Neural cell (in vitro differentiated cells): ENCODE measurements around the gene KLF13. TPM values are rescaled to one million over a fixed set of nuclear protein-coding genes. Genes with fewer than 3 reads are reported as not detected.

ENCODE experiments used
- H2AFZ ChIP-seq: fragments of 200-600, 300-800 bp; sonication (generic), shearing (Covaris generic); 2 replicates; pipeline ENCODE4 v1.6.0; 2014; ENCODE audit warnings: low read depth, mild to moderate bottlenecking, antibody characterized with exemption, low read length, moderate library complexity
- H3F3A ChIP-seq: fragments of 200-600 bp; shearing (Covaris generic); 2 replicates; pipeline ENCODE4 v1.6.1; 2016; ENCODE audit warnings: mild to moderate bottlenecking, moderate library complexity, mixed read lengths, antibody characterized with exemption, low read length; ENCODE audit not compliant: insufficient read depth, poor library complexity, severe bottlenecking
- H3K27ac ChIP-seq: fragments of 200-600, 300-800 bp; sonication (generic), shearing (Covaris generic); 2 replicates; pipeline ENCODE4 v1.5.1; 2014; ENCODE audit warnings: mild to moderate bottlenecking, low read length, moderate library complexity
- H3K27me3 ChIP-seq: fragments of 300-800, 200-600 bp; sonication (generic), shearing (Covaris generic); 2 replicates; pipeline ENCODE4 v1.6.0; 2014; ENCODE audit warnings: mild to moderate bottlenecking, low read depth, low read length, moderate library complexity; ENCODE audit not compliant: insufficient read depth
- H3K36me3 ChIP-seq: fragments of 300-800, 200-600 bp; sonication (generic), shearing (Covaris generic); 2 replicates; pipeline ENCODE4 v1.5.1; 2014; ENCODE audit warnings: mild to moderate bottlenecking, antibody characterized with exemption, low read length, moderate library complexity; ENCODE audit not compliant: insufficient read depth
- H3K4me2 ChIP-seq: fragments of 300-800, 200-600 bp; sonication (generic), shearing (Covaris generic); 2 replicates; pipeline ENCODE4 v1.6.0; 2014; ENCODE audit warnings: mild to moderate bottlenecking, low read length
- H3K4me3 ChIP-seq: fragments of 300-800, 200-600 bp; sonication (generic), shearing (Covaris generic); 2 replicates; pipeline ENCODE4 v1.5.1; 2014; ENCODE audit warnings: mild to moderate bottlenecking, low read length, moderate library complexity
- H3K79me2 ChIP-seq: fragments of 200-600 bp; shearing (Covaris generic); replicated peaks from 2 replicates; pipeline ENCODE4 v1.6.0; 2014; ENCODE audit warnings: mild to moderate bottlenecking, low read length, moderate library complexity; ENCODE audit not compliant: insufficient read depth
- H3K9ac ChIP-seq: fragments of 300-800, 200-600 bp; sonication (generic), shearing (Covaris generic); 2 replicates; pipeline ENCODE4 v1.6.1; 2016; ENCODE audit warnings: mild to moderate bottlenecking, low read length, mixed read lengths
- H3K9me2 ChIP-seq: fragments of 200-600 bp; shearing (Covaris generic); 2 replicates; pipeline ENCODE4 v1.6.1; 2016; ENCODE audit warnings: mild to moderate bottlenecking, low read length, mixed read lengths; ENCODE audit not compliant: insufficient read depth
- H3K9me3 ChIP-seq: fragments of 200-600, 300-800 bp; sonication (generic), shearing (Covaris generic); 2 replicates; pipeline ENCODE4 v1.6.1; 2016; ENCODE audit warnings: mild to moderate bottlenecking, mixed run types, low read length, moderate library complexity, mixed read lengths
- H4K20me1 ChIP-seq: fragments of 200-600 bp; shearing (Covaris generic); 2 replicates; pipeline ENCODE4 v1.6.1; 2016; ENCODE audit warnings: mild to moderate bottlenecking, mixed run types; ENCODE audit not compliant: insufficient read depth
- EP300 ChIP-seq: fragments of 450-650 bp; conservative IDR thresholded peaks from 2 replicates; pipeline ENCODE4 v1.6.1; 2014; ENCODE audit warnings: antibody characterized with exemption, mild to moderate bottlenecking, moderate library complexity; ENCODE audit not compliant: poor library complexity, severe bottlenecking
- EZH2 ChIP-seq: fragments of 200-600, 300-800 bp; shearing (Covaris generic), sonication (generic); IDR thresholded peaks from 2 replicates; pipeline ENCODE4 v1.6.1; 2014; ENCODE audit warnings: antibody characterized with exemption, low read length, borderline replicate concordance, mild to moderate bottlenecking; ENCODE audit not compliant: insufficient read depth, poor library complexity, severe bottlenecking
- MXI1 ChIP-seq: fragments of 450-650 bp; conservative IDR thresholded peaks from 2 replicates; pipeline ENCODE4 v1.6.1; 2014; ENCODE audit warnings: antibody characterized with exemption, mild to moderate bottlenecking; ENCODE audit not compliant: poor library complexity, severe bottlenecking
- POLR2AphosphoS5 ChIP-seq: IDR thresholded peaks from 2 replicates; pipeline ENCODE4 v1.6.1; 2012
- RAD21 ChIP-seq: fragments of 450-650 bp; conservative IDR thresholded peaks from 2 replicates; pipeline ENCODE4 v1.6.1; 2014; ENCODE audit warnings: antibody characterized with exemption, mild to moderate bottlenecking, moderate library complexity
- SMC3 ChIP-seq: fragments of 450-650 bp; conservative IDR thresholded peaks from 2 replicates; pipeline ENCODE4 v1.6.1; 2014; ENCODE audit warnings: antibody characterized with exemption, mild to moderate bottlenecking, moderate library complexity; ENCODE audit not compliant: poor library complexity
- TAF1 ChIP-seq: IDR thresholded peaks from 2 replicates; pipeline ENCODE4 v1.6.1; 2012; ENCODE audit warnings: low read depth
- polyA plus RNA-seq: library from polyadenylated mRNA; depleted of rRNA; stranded (reverse); fragments of >200 nt; gene quantifications from 2 replicates; pipeline ENCODE4 v1.2.3, GENCODE V29; 2014
- TF ChIP-seq, protein P1 (sequence below): fragments of 450-650 bp; IDR thresholded peaks from 2 replicates; pipeline ENCODE4 v1.5.1; 2014; ENCODE audit warnings: antibody characterized with exemption, mild to moderate bottlenecking, moderate library complexity; ENCODE audit not compliant: poor library complexity, severe bottlenecking
- TF ChIP-seq, protein P2 (sequence below): IDR thresholded peaks from 2 replicates; pipeline ENCODE4 v1.6.1; 2012; ENCODE audit warnings: borderline replicate concordance

Gene KLF13
- polyA plus RNA-seq, 1 donor from 2014 or later, result 17.0 TPM

DNA sequence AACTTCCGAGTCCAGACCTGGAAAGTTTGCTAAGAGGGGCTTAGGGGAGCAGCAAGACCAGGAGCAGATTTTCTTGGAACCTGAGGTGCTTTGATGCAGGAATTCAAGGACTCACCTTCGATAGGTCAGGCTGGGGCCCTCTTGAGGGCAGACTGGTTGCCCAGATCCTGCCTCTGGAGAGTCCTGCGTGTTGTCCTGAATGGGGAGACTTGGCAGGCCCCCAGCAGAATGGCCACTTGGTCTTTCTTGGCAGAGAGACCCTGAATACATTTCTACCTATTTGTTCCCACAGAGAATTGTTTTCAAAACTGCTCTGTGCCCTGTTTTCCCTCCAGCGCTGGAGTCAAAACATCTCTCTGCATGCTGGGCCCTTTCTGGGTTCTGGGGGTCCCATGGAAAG is 4.2 kb downstream of the KLF13 start:
- H3K4me3 ChIP-seq, result no peak overlapping the region
- H3K9me2 ChIP-seq, result no peaks in the 10 kb centered on the region
- H3K27ac ChIP-seq, result no peak overlapping the region
- H3K9me3 ChIP-seq, result no peaks in the 10 kb centered on the region
- H3K36me3 ChIP-seq, result no peaks in the 10 kb centered on the region
- H3F3A ChIP-seq, result no peaks in the 10 kb centered on the region
- peaks cover 34% of the 10 kb centered on the region for H4K20me1 ChIP-seq
- no peak overlapping the region for H2AFZ ChIP-seq
- H3K79me2 ChIP-seq, result peaks cover 72% of the 10 kb centered on the region
- H3K9ac ChIP-seq, result no peak overlapping the region
- TF ChIP-seq POLR2AphosphoS5 (no peak), MXI1 (no peak), EP300 (no peak), SMC3 (no peak), TAF1 (no peak), EZH2 (no peak), RAD21 (no peak)
- TF ChIP-seq, protein P1, sequence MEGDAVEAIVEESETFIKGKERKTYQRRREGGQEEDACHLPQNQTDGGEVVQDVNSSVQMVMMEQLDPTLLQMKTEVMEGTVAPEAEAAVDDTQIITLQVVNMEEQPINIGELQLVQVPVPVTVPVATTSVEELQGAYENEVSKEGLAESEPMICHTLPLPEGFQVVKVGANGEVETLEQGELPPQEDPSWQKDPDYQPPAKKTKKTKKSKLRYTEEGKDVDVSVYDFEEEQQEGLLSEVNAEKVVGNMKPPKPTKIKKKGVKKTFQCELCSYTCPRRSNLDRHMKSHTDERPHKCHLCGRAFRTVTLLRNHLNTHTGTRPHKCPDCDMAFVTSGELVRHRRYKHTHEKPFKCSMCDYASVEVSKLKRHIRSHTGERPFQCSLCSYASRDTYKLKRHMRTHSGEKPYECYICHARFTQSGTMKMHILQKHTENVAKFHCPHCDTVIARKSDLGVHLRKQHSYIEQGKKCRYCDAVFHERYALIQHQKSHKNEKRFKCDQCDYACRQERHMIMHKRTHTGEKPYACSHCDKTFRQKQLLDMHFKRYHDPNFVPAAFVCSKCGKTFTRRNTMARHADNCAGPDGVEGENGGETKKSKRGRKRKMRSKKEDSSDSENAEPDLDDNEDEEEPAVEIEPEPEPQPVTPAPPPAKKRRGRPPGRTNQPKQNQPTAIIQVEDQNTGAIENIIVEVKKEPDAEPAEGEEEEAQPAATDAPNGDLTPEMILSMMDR, result no peak
- TF ChIP-seq, protein P2, sequence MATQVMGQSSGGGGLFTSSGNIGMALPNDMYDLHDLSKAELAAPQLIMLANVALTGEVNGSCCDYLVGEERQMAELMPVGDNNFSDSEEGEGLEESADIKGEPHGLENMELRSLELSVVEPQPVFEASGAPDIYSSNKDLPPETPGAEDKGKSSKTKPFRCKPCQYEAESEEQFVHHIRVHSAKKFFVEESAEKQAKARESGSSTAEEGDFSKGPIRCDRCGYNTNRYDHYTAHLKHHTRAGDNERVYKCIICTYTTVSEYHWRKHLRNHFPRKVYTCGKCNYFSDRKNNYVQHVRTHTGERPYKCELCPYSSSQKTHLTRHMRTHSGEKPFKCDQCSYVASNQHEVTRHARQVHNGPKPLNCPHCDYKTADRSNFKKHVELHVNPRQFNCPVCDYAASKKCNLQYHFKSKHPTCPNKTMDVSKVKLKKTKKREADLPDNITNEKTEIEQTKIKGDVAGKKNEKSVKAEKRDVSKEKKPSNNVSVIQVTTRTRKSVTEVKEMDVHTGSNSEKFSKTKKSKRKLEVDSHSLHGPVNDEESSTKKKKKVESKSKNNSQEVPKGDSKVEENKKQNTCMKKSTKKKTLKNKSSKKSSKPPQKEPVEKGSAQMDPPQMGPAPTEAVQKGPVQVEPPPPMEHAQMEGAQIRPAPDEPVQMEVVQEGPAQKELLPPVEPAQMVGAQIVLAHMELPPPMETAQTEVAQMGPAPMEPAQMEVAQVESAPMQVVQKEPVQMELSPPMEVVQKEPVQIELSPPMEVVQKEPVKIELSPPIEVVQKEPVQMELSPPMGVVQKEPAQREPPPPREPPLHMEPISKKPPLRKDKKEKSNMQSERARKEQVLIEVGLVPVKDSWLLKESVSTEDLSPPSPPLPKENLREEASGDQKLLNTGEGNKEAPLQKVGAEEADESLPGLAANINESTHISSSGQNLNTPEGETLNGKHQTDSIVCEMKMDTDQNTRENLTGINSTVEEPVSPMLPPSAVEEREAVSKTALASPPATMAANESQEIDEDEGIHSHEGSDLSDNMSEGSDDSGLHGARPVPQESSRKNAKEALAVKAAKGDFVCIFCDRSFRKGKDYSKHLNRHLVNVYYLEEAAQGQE, result no peak
- H3K27me3 ChIP-seq, result no peaks in the 10 kb centered on the region
- no peak overlapping the region for H3K4me2 ChIP-seq

DNA sequence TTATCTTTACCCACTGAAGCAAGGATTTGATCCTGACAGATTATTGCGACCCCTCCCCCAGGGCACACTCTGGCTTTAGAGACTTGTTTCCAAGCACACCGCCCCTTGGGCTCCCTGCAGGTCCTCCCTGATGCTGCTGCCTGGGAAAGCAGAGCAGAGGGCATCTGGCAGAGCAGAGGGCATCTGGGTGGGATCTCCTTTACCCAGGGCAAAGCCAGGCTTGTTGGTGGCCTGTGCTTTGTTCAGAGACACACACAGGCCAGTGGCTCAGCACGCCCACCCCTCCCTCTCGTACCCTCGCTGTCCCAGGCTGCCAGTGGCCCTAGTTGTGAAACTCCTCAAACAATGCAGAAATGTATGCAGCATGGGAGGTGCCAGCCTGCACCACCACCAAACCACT is 4.8 kb downstream of the KLF13 start:
- Histone ChIP-seq H3K36me3 (no peaks in the 10 kb centered on the region), H3K27me3 (no peaks in the 10 kb centered on the region), H3K4me2 (no peak overlapping the region), H3K4me3 (no peak overlapping the region), H3F3A (no peaks in the 10 kb centered on the region), H3K27ac (no peak overlapping the region), H3K9me2 (no peaks in the 10 kb centered on the region), H4K20me1 (peaks cover 34% of the 10 kb centered on the region), H3K9me3 (no peaks in the 10 kb centered on the region), H3K9ac (no peak overlapping the region), H3K79me2 (peaks cover 78% of the 10 kb centered on the region), H2AFZ (no peak overlapping the region)
- TF ChIP-seq, protein P1, result no peak
- TF ChIP-seq, protein P2, result no peak
- TF ChIP-seq EZH2 (no peak), MXI1 (no peak), POLR2AphosphoS5 (no peak), TAF1 (no peak), EP300 (no peak), RAD21 (no peak), SMC3 (no peak)
